HEK293T (cell line): ENCODE measurements around the gene ASPA.

ENCODE experiments used
- BHLHE40 ChIP-seq: fragments of 450-650 bp; IDR thresholded peaks from 2 replicates; pipeline ENCODE4 v1.6.1; 2016; ENCODE audit warnings: mild to moderate bottlenecking, moderate library complexity, borderline replicate concordance
- FOXK2 ChIP-seq: fragments of 450-650 bp; IDR thresholded peaks from 2 replicates; pipeline ENCODE4 v1.6.1; 2016; ENCODE audit warnings: mild to moderate bottlenecking
- L3MBTL2 ChIP-seq: fragments of 450-650 bp; conservative IDR thresholded peaks from 2 replicates; pipeline ENCODE4 v1.6.1; 2016; ENCODE audit warnings: mild to moderate bottlenecking
- SUZ12 ChIP-seq: fragments of 450-650 bp; IDR thresholded peaks from 2 replicates; pipeline ENCODE4 v1.6.1; 2016; ENCODE audit warnings: mild to moderate bottlenecking

DNA sequence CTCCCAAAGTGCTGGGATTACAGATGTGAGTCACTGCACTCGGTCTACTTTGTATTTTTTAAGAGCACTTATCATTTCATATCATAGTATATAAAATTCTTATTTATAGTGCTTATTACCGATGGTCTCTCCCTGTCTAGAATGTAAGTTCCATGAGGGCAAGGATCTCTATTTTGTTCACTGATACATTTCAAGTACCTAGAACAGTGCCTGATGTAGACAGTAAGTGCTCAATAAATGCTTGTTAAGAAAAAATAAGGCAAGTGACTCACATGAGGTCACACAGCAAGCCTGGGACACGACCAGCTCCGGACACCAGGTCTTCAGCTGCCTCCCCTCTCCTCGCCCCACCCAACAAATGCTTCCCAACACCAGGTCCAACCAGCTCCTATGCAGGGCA, 58.0 kb downstream of the ASPA start:
- no peak for TF ChIP-seq FOXK2
- TF ChIP-seq L3MBTL2, result no peak
- no peak for TF ChIP-seq SUZ12
- no peak for TF ChIP-seq BHLHE40
